SK-N-SH (cell line): ENCODE data around the gene PTPN6. TPM values are rescaled to one million over a fixed set of nuclear protein-coding genes. Genes with fewer than 3 reads are reported as not detected.
A peak's percentile ranks its signal among the peaks of the same experiment; 100 is the strongest.

Source experiments
- CTCF ChIA-PET: fragments of 300-600, 350-600 bp; formaldehyde crosslinking; extraction: SDS; loops from one replicate; lab custom pipeline; 2021; lab: Yijun Ruan, JAX
- POLR2A ChIA-PET: fragments of 350-600 bp; sonication (Branson Sonifier 250); formaldehyde crosslinking; extraction: SDS; loops from one replicate; lab custom pipeline; 2020; ENCODE audit warnings: antibody characterized with exemption, inconsistent platforms; lab: Yijun Ruan, JAX
- DNase-seq: peaks from one replicate; pipeline ENCODE4 v3.0.0; 2012
- H2AFZ ChIP-seq: fragments of 200-600 bp; sonication (generic); 2 replicates; pipeline ENCODE4 v1.8.1; 2016; ENCODE audit warnings: antibody characterized with exemption, mild to moderate bottlenecking, low read depth
- H3F3A ChIP-seq: fragments of 200-600 bp; sonication (generic); replicated peaks from 2 replicates; pipeline ENCODE3; 2016; ENCODE audit warnings: antibody characterized with exemption, mild to moderate bottlenecking; ENCODE audit not compliant: insufficient read depth
- H3K27ac ChIP-seq, 2 experiments: fragments of 200-500 bp in 1 of 2; fragments of 200-600 bp in 1 of 2; sonication (Bioruptor generic) in 1 of 2; sonication (generic), shearing (Covaris generic) in 1 of 2; 2 replicates each; pipeline versions ENCODE4 v1.5.1 to v1.6.1; 2014 to 2016; ENCODE audit warnings: low read depth in 2 of 2, inconsistent platforms in 1 of 2, low read length in 1 of 2, mild to moderate bottlenecking in 1 of 2, mixed read lengths in 1 of 2
- H3K27me3 ChIP-seq: fragments of 200-600 bp; sonication (generic), shearing (Covaris generic); 2 replicates; pipeline ENCODE4 v1.6.1; 2016; ENCODE audit warnings: mixed run types; ENCODE audit not compliant: insufficient read depth
- H3K36me3 ChIP-seq, 2 experiments: fragments of 200-500 bp in 1 of 2; fragments of 200-600 bp in 1 of 2; sonication (Bioruptor generic) in 1 of 2; sonication (generic) in 1 of 2; replicated peaks in 1 of 2; 2 replicates each; pipeline versions ENCODE3 to v1.5.1; 2014 to 2016; ENCODE audit warnings: low read length in 1 of 2, mild to moderate bottlenecking in 1 of 2; ENCODE audit not compliant: insufficient read depth in 2 of 2, control insufficient read depth in 1 of 2
- H3K4me1 ChIP-seq, 2 experiments: fragments of 200-500 bp in 1 of 2; fragments of 200-600 bp in 1 of 2; sonication (Bioruptor generic) in 1 of 2; sonication (generic), shearing (Covaris generic) in 1 of 2; 2 replicates each; pipeline versions ENCODE4 v1.5.1 to v1.6.1; 2014 to 2016; ENCODE audit warnings: low read depth in 1 of 2, low read length in 1 of 2, mixed run types in 1 of 2; ENCODE audit not compliant: insufficient read depth in 2 of 2, control insufficient read depth in 1 of 2
- H3K4me2 ChIP-seq: fragments of 200-600 bp; sonication (generic), shearing (Covaris generic); 2 replicates; pipeline ENCODE4 v1.6.1; 2017; ENCODE audit warnings: mixed run types
- H3K4me3 ChIP-seq, 2 experiments: fragments of 200-500 bp in 1 of 2; fragments of 200-600 bp in 1 of 2; sonication (Bioruptor generic) in 1 of 2; sonication (generic), shearing (Covaris generic) in 1 of 2; 2 replicates each; pipeline versions ENCODE4 v1.5.1 to v1.8.1; 2014 to 2016; ENCODE audit warnings: low read depth in 2 of 2, inconsistent platforms in 1 of 2, low read length in 1 of 2, mild to moderate bottlenecking in 1 of 2, mixed read lengths in 1 of 2, moderate library complexity in 1 of 2
- H3K79me2 ChIP-seq: fragments of 200-600 bp; sonication (generic); 2 replicates; pipeline ENCODE4 v1.8.1; 2017; ENCODE audit warnings: mild to moderate bottlenecking; ENCODE audit not compliant: insufficient read depth
- H3K9ac ChIP-seq: fragments of 200-600 bp; sonication (generic); 2 replicates; pipeline ENCODE4 v1.6.1; 2017; ENCODE audit warnings: mixed run types
- H3K9me2 ChIP-seq: fragments of 200-600 bp; sonication (generic); 2 replicates; pipeline ENCODE4 v1.6.1; 2017; ENCODE audit warnings: mixed run types
- H3K9me3 ChIP-seq: fragments of 200-600 bp; sonication (generic); 2 replicates; pipeline ENCODE4 v1.6.1; 2017; ENCODE audit warnings: mixed run types, mild to moderate bottlenecking, moderate library complexity
- H4K20me1 ChIP-seq: fragments of 200-600 bp; sonication (generic); 2 replicates; pipeline ENCODE4 v1.6.1; 2017; ENCODE audit warnings: mild to moderate bottlenecking, mixed run types; ENCODE audit not compliant: insufficient read depth
- CHD2 ChIP-seq: fragments of 150-350 bp; IDR thresholded peaks from 2 replicates; pipeline ENCODE4 v1.6.1; 2018; ENCODE audit warnings: low read length; ENCODE audit not compliant: partially characterized antibody
- ELF1 ChIP-seq: IDR thresholded peaks from 2 replicates; pipeline ENCODE4 v1.4.0; 2012
- EP300 ChIP-seq, 2 experiments: IDR thresholded peaks; 2 replicates each; pipeline versions ENCODE4 v1.4.0 to v1.6.1; 2012; ENCODE audit warnings: borderline replicate concordance in 1 of 2, low read depth in 1 of 2, low read length in 1 of 2
- EZH2phosphoT487 ChIP-seq: fragments of 200-600 bp; sonication (generic); IDR thresholded peaks from 2 replicates; pipeline ENCODE4 v1.6.1; 2017; ENCODE audit warnings: low read depth, mixed run types, mild to moderate bottlenecking, antibody characterized with exemption, moderate library complexity, borderline replicate concordance
- FOSL2 ChIP-seq: IDR thresholded peaks from 2 replicates; pipeline ENCODE4 v1.4.0; 2012; ENCODE audit warnings: low read depth, mild to moderate bottlenecking, moderate library complexity, borderline replicate concordance
- GATA2 ChIP-seq: sonication (generic); formaldehyde crosslinking; IDR thresholded peaks from 2 replicates; pipeline ENCODE4 v1.5.0; 2020; ENCODE audit warnings: mild to moderate bottlenecking, missing genetic modification reagents
- MEF2A ChIP-seq: IDR thresholded peaks from 2 replicates; pipeline ENCODE4 v1.4.0; 2012; ENCODE audit warnings: low read depth, borderline replicate concordance
- NFIC ChIP-seq: IDR thresholded peaks from 2 replicates; pipeline ENCODE4 v1.4.0; 2012; ENCODE audit warnings: borderline replicate concordance
- POLR2AphosphoS5 ChIP-seq: IDR thresholded peaks from 2 replicates; pipeline ENCODE4 v1.6.1; 2012; ENCODE audit warnings: low read depth, low read length
- SIN3A ChIP-seq: IDR thresholded peaks from 2 replicates; pipeline ENCODE4 v1.6.1; 2012; ENCODE audit warnings: low read depth, mild to moderate bottlenecking, low read length, moderate library complexity, borderline replicate concordance
- SMC3 ChIP-seq: IDR thresholded peaks from 2 replicates; pipeline ENCODE4 v1.6.1; 2012; ENCODE audit warnings: low read depth, low read length, improper control_type of control experiment
- TAF1 ChIP-seq: IDR thresholded peaks from 2 replicates; pipeline ENCODE4 v1.6.1; 2012; ENCODE audit warnings: low read depth, mild to moderate bottlenecking, low read length, moderate library complexity, borderline replicate concordance
- WGBS: methylation state at CpG from one replicate; pipeline ENCODE4 v1.1.6; 2017; ENCODE audit warnings: low lambda C conversion rate; 5-methylcytosine and 5-hydroxymethylcytosine counted together
- polyA plus RNA-seq, 3 experiments: library from polyadenylated mRNA; depleted of rRNA; stranded (reverse); fragments of >200 nt; gene quantifications; 2 replicates each; pipeline ENCODE4 v1.2.3, GENCODE V29; 2012
- TF ChIP-seq, protein P1 (sequence below): IDR thresholded peaks from 2 replicates; pipeline ENCODE4 v1.6.1; 2012; ENCODE audit warnings: mild to moderate bottlenecking, low read depth, low read length, moderate library complexity
- TF ChIP-seq, protein P2 (sequence below): fragments of 150-350 bp; IDR thresholded peaks from 2 replicates; pipeline ENCODE4 v1.6.1; 2017; ENCODE audit warnings: antibody characterized with exemption, low read length, low read depth, borderline replicate concordance
- TF ChIP-seq, protein P3 (sequence below): fragments of 150-350 bp; IDR thresholded peaks from 2 replicates; pipeline ENCODE4 v1.6.1; 2016; ENCODE audit warnings: mild to moderate bottlenecking, low read depth, low read length

PTPN6 gene
- polyA plus RNA-seq, 1 of the 3 experiments (the other 2 are of a cell fraction) = 0.12 TPM

DNA sequence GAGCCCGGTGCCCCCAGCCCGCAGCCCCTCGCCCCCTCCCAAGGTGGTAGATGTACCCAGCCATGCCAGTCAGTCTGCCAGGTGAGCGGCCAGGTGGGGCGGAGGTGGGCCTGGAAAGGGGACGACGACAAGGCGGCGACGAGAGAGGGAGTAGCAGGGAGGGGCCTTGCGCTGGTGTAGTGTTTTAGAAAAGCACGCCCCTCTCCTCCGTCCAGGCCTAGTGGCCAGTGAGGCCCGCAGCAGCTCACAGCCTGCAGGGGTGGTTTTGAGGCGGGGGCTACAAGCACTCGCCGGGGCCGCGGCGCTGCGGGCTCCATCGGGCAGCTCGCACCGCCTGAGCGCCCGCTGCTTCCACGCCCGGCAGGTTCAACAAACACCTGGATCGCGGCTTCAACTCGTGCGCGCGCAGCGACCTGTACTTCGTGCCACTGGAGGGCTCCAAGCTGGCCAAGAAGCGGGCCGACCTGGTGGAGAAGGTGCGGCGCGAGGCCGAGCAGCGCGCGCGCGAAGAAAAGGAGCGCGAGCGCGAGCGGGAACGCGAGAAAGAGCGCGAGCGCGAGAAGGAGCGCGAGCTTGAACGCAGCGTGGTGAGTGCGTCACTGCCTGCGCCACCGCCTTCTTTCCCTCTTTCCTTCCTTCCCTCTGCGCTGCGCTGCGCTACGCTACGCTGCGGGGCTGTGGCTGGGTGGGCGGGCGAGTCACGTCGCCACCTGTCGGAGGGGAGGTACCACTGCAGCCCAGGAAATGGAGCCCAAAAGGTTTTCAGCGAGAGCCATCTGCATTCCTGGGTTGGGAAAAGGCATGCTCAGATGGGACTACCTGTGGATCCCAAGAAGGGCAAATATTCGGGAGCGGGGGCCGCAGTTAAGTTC lies 13.4 kb upstream of the PTPN6 start (continued):
- TF ChIP-seq, protein P1, sequence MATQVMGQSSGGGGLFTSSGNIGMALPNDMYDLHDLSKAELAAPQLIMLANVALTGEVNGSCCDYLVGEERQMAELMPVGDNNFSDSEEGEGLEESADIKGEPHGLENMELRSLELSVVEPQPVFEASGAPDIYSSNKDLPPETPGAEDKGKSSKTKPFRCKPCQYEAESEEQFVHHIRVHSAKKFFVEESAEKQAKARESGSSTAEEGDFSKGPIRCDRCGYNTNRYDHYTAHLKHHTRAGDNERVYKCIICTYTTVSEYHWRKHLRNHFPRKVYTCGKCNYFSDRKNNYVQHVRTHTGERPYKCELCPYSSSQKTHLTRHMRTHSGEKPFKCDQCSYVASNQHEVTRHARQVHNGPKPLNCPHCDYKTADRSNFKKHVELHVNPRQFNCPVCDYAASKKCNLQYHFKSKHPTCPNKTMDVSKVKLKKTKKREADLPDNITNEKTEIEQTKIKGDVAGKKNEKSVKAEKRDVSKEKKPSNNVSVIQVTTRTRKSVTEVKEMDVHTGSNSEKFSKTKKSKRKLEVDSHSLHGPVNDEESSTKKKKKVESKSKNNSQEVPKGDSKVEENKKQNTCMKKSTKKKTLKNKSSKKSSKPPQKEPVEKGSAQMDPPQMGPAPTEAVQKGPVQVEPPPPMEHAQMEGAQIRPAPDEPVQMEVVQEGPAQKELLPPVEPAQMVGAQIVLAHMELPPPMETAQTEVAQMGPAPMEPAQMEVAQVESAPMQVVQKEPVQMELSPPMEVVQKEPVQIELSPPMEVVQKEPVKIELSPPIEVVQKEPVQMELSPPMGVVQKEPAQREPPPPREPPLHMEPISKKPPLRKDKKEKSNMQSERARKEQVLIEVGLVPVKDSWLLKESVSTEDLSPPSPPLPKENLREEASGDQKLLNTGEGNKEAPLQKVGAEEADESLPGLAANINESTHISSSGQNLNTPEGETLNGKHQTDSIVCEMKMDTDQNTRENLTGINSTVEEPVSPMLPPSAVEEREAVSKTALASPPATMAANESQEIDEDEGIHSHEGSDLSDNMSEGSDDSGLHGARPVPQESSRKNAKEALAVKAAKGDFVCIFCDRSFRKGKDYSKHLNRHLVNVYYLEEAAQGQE = no peak; the same call in 1 of the 2 replicates
- 0 out of 4 replicates have a peak, but pooled peaks of 1 of the 2 experiments have one; percentile 23 for TF ChIP-seq EP300 (IDR thresholded peaks at IDR 0.05; ENCODE audit: borderline replicate concordance in 1 of 2, low read depth in 1 of 2, low read length in 1 of 2)
- peak; percentile 83; the same call in 1 of the 2 replicates for TF ChIP-seq SIN3A
- no peak for TF ChIP-seq EZH2phosphoT487
- no peak for TF ChIP-seq NFIC
- no peak for TF ChIP-seq GATA2
- TF ChIP-seq SMC3 = peak; percentile 49
- TF ChIP-seq POLR2AphosphoS5 = peak; percentile 89
- TF ChIP-seq CHD2 = peak; percentile 98
- TF ChIP-seq MEF2A = no peak
- TF ChIP-seq, protein P2, sequence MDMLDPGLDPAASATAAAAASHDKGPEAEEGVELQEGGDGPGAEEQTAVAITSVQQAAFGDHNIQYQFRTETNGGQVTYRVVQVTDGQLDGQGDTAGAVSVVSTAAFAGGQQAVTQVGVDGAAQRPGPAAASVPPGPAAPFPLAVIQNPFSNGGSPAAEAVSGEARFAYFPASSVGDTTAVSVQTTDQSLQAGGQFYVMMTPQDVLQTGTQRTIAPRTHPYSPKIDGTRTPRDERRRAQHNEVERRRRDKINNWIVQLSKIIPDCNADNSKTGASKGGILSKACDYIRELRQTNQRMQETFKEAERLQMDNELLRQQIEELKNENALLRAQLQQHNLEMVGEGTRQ = no peak

DNA sequence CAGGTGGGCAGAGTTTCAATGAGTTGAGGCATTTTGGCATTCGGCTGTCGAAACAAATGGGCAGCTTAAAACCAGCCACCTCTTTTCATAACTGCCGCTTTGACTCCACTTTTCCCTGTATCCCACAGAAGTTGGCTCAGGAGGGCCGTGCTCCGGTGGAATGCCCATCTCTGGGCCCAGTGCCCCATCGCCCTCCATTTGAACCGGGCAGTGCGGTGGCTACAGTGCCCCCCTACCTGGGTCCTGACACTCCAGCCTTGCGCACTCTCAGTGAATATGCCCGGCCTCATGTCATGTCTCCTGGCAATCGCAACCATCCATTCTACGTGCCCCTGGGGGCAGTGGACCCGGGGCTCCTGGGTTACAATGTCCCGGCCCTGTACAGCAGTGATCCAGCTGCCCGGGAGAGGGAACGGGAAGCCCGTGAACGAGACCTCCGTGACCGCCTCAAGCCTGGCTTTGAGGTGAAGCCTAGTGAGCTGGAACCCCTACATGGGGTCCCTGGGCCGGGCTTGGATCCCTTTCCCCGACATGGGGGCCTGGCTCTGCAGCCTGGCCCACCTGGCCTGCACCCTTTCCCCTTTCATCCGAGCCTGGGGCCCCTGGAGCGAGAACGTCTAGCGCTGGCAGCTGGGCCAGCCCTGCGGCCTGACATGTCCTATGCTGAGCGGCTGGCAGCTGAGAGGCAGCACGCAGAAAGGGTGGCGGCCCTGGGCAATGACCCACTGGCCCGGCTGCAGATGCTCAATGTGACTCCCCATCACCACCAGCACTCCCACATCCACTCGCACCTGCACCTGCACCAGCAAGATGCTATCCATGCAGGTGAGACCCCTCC lies 12.6 kb upstream of the PTPN6 start:
- Histone ChIP-seq H3K9me2 (no peaks in the 10 kb centered on the region), H3K36me3 (peaks cover 53 to 60% of the 10 kb centered on the region in 2 experiments), H3F3A (peaks cover 67% of the 10 kb centered on the region), H3K9me3 (no peaks in the 10 kb centered on the region), H4K20me1 (peaks cover 8% of the 10 kb centered on the region), H2AFZ (no peak overlapping the region), H3K9ac (0 out of 2 replicates have a peak overlapping the region, but pooled peaks have one; percentile 17), H3K4me1 (peaks cover 0 to 22% of the 10 kb centered on the region in 2 experiments; a peak in 2 of 4 replicates), H3K4me2 (peak overlapping the region; percentile 29; the same call in 1 of the 2 replicates), H3K4me3 (peak overlapping the region; percentile 53 to 66; a peak in 2 of 4 replicates), H3K27me3 (no peaks in the 10 kb centered on the region)
- CTCF ChIA-PET = interaction anchor here (0.6 to 9.2 kb wide), 14 partner anchors 8 to 185 kb away, joined by 3 to 134 read pairs (median 4); partner anchors contain the start of genes ENO2, MLF2, SPSB2 and TPI1
- WGBS = 85% methylated on average over 26 of the region's 32 CpGs
- DNase-seq = peak; percentile 14
- TF ChIP-seq TAF1 (no peak), CHD2 (no peak), ELF1 (no peak), FOSL2 (no peak), POLR2AphosphoS5 (peak; percentile 47; the same call in 1 of the 2 replicates), SMC3 (no peak)
- TF ChIP-seq, protein P3, sequence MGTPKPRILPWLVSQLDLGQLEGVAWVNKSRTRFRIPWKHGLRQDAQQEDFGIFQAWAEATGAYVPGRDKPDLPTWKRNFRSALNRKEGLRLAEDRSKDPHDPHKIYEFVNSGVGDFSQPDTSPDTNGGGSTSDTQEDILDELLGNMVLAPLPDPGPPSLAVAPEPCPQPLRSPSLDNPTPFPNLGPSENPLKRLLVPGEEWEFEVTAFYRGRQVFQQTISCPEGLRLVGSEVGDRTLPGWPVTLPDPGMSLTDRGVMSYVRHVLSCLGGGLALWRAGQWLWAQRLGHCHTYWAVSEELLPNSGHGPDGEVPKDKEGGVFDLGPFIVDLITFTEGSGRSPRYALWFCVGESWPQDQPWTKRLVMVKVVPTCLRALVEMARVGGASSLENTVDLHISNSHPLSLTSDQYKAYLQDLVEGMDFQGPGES = no peak
- TF ChIP-seq, protein P2 = no peak
- TF ChIP-seq, all 33 proteins: peak for 1
- Histone ChIP-seq H3K27ac (peak overlapping the region in 1 of 2 experiments; percentile 65), H3K79me2 (peaks cover 39% of the 10 kb centered on the region)
- POLR2A ChIA-PET = interaction anchor here (0.7 to 1.6 kb wide), 12 partner anchors 10 to 87 kb away, joined by 3 to 15 read pairs (median 4); partner anchors contain the start of genes ATN1, ENO2, SPSB2 and USP5
